Measurements from ENCODE around the gene ZBTB5. TPM values are rescaled to one million over a fixed set of nuclear protein-coding genes. Genes with fewer than 3 reads are reported as not detected.

ZBTB5 gene
- total RNA-seq, 1 experiment from 2014 or later, result 30.6 TPM

- Histone ChIP-seq H3K27me3 (ENCODE audit: control insufficient read depth, insufficient read depth, low read length) (no peaks in the 10 kb centered on the region), H3K27ac (ENCODE audit: low read length) (no peak overlapping the region), H3K4me3 (ENCODE audit: low read depth in 2 of 2, low read length in 2 of 2) (no peak overlapping the region), H3K4me1 (ENCODE audit: control insufficient read depth, insufficient read depth, low read length) (peaks cover 15% of the 10 kb centered on the region), H3K36me3 (ENCODE audit: control insufficient read depth, insufficient read depth, low read length) (peaks cover 41% of the 10 kb centered on the region), H3K9me3 (ENCODE audit: control insufficient read depth, insufficient read depth, low read depth, low read length) (no peaks in the 10 kb centered on the region)
- no peak for TF ChIP-seq TCF7L2 (IDR thresholded peaks at IDR 0.05; ENCODE audit: low read depth, low read length)
- TF ChIP-seq CTCF (IDR thresholded peaks at IDR 0.05), result no peak
- no peak for TF ChIP-seq REST (IDR thresholded peaks at IDR 0.05; ENCODE audit: insufficient read depth in 1 of 2, low read depth in 2 of 2, low read length in 1 of 2)
- no peak for TF ChIP-seq POLR2AphosphoS5 (IDR thresholded peaks at IDR 0.05; ENCODE audit: low read depth, low read length)
- no peak for TF ChIP-seq SIN3A (IDR thresholded peaks at IDR 0.05; ENCODE audit: borderline replicate concordance, insufficient read depth, low read depth, low read length)
- CTCF ChIA-PET, result no interaction called here
- ATAC-seq, result peak; percentile 1; the same call in 1 of the 2 replicates
- BruUV-seq (replicated peaks), result no TSS peak
- DNase-seq (ENCODE audit: low read depth, low spot score), result no peak
- intact Hi-C loops (cut with micrococcal nuclease; ENCODE audit: unreplicated experiment) (no loop called here), in situ Hi-C loops (cut with HindIII; ENCODE audit: low pct_unique_long_range_greater_than_20kb, low sequenced_read_pairs) (no loop called here)
- POLR2A ChIA-PET, result no interaction called here
Observed at GRCh38 chr9:37436540-37436939, 28.7 kb downstream of the ZBTB5 start.

GRCh38 chr9:37433867-37434371 lies 31.3 kb downstream of the ZBTB5 start:
- Histone ChIP-seq H3K4me1 (ENCODE audit: control insufficient read depth, insufficient read depth, low read length) (peaks cover 19% of the 10 kb centered on the region), H3K36me3 (ENCODE audit: control insufficient read depth, insufficient read depth, low read length) (peaks cover 21% of the 10 kb centered on the region), H3K4me3 (ENCODE audit: low read depth in 2 of 2, low read length in 2 of 2) (no peak overlapping the region), H3K27ac (ENCODE audit: low read length) (no peak overlapping the region), H3K27me3 (ENCODE audit: control insufficient read depth, insufficient read depth, low read length) (no peaks in the 10 kb centered on the region), H3K9me3 (ENCODE audit: control insufficient read depth, insufficient read depth, low read depth, low read length) (no peaks in the 10 kb centered on the region)
- in situ Hi-C loops (cut with HindIII; ENCODE audit: low pct_unique_long_range_greater_than_20kb, low sequenced_read_pairs), result no loop called here
- TF ChIP-seq POLR2AphosphoS5 (IDR thresholded peaks at IDR 0.05; ENCODE audit: low read depth, low read length) (no peak), SIN3A (IDR thresholded peaks at IDR 0.05; ENCODE audit: borderline replicate concordance, insufficient read depth, low read depth, low read length) (no peak), TCF7L2 (IDR thresholded peaks at IDR 0.05; ENCODE audit: low read depth, low read length) (no peak), CTCF (IDR thresholded peaks at IDR 0.05) (no peak), REST (IDR thresholded peaks at IDR 0.05; ENCODE audit: insufficient read depth in 1 of 2, low read depth in 2 of 2, low read length in 1 of 2) (no peak)
- ChIA-PET POLR2A (interaction anchor here (0.6 to 1.0 kb wide), 2 partner anchors 12 to 36 kb away, joined by 6 to 9 read pairs; no protein-coding TSS in a partner anchor), CTCF (no interaction called here)
- no TSS peak for BruUV-seq (replicated peaks)
- DNase-seq (ENCODE audit: low read depth, low spot score) (no peak), ATAC-seq (no peak)
- intact Hi-C loops (cut with micrococcal nuclease; ENCODE audit: unreplicated experiment), result no loop called here
